ENCODE measurements around the gene CFAP298.
"Not testable (repeated sequence)": the region's sequence is repeated elsewhere in the genome, so short reads cannot be mapped to it uniquely, and the experiment has no call there.

The CFAP298 gene

DNA sequence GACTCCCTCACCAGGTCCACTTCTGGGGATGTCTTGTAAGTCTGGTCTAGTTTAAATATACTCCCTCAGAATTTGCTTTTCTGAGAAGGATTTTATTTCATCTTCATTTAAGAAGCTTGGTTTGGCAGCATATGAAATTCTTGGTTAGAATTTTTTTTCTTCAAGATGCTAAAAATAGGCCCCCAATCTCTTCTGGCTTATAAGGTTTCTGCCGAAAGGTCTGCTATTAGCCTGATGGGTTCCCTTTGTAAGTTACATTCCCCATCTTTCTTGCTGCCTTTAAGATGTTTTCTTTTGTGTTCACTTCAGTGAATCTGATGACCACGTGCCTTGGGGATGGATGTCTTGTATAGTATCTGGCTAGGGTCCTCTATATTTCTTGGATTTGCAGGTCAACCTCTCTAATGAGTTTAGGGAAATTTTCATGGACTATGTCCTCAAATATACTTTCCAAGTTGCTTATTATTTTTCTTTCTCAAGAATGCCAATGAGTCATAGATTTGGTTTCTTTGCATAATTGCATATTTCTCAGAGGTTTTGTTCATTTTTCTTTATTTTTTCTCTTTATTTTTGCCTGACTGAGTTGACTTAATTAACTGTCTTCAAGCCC is 46.2 kb downstream of the CFAP298 start:
- DNase-seq, result no peak

DNA sequence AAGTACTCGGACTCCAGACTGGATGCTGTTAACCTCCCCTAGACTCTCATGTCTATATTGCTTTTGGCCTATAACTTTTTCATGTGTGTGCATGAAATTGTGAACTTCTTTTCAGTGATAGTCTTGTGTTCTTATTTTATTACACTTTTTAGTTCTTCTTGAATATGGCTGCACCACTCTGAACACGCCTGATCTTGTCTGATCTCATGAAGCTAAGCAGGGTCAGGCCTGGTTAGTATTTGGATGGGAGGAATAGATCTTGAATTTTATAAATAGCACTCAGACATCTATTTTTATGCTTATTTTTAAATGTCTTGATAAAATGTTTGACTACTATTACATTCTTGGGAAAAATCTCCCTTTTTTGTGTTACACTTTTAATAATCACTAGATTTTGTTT is 49.3 kb downstream of the CFAP298 start:
- no peak for DNase-seq

DNA sequence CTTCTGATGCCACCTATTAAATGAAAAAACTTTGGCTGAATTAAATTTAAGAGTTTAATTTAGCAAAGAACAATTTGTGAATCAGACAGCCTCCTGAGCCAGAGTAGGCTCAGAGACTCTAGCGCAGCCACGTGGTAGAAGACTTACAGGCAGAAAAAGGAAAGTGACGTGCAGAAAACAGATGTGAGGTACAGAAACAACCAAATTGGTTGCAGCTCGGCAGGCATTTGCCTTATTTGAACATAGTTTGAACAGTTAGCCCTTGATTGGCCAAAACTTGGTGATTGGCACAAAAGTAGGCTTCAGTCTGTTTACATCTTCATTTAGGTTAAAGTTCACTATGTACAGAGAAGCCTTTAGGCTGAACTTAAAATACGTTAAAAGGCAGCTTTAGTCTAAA is 49.8 kb downstream of the CFAP298 start:
- no peak for DNase-seq

- not testable (repeated sequence) for DNase-seq
Observed at GRCh38 chr21:32561476-32561875, 50.7 kb downstream of the CFAP298 start.

DNA sequence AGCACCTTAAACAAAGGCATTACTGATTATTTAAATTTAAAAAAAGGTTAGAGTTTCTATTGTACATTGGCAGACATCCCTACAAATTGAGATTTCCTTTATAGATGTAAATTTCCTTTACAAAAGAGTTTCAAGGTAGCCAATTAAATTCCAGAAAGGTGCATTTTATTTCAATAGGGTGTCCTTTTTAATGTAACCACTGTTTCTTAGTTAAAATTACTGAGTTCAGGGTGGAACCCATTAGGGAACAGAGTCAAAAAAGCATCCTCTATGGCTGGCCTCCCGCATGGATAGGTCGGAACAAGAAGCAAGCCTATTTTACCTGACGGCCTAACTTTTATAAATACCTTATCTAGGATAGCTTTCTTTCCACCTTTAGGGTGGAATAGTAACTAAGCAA is 51.3 kb downstream of the CFAP298 start:
- no peak for DNase-seq

GRCh38 chr21:32559006-32559610 is 53.1 kb downstream of the CFAP298 start:
- no peak for DNase-seq

DNA sequence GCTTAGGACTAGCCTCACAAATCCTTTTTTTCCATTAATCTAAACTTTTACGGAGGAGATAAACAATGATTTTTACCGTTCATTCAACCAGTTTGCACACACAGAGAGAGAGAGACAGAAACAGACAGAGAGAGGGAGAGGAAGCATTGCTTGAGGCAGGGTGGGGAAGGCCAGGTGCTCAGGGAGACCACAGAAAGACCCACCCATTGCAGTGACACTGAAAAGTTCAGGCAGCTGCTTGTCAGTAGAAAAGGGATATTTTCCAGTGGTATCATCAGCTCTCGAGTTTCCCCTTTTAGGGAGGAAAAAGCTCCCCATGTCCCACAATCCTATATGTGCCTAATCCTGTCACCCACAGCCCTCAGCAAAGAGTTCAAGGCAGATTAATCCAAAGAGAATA is 54.1 kb downstream of the CFAP298 start:
- DNase-seq, result no peak

DNA sequence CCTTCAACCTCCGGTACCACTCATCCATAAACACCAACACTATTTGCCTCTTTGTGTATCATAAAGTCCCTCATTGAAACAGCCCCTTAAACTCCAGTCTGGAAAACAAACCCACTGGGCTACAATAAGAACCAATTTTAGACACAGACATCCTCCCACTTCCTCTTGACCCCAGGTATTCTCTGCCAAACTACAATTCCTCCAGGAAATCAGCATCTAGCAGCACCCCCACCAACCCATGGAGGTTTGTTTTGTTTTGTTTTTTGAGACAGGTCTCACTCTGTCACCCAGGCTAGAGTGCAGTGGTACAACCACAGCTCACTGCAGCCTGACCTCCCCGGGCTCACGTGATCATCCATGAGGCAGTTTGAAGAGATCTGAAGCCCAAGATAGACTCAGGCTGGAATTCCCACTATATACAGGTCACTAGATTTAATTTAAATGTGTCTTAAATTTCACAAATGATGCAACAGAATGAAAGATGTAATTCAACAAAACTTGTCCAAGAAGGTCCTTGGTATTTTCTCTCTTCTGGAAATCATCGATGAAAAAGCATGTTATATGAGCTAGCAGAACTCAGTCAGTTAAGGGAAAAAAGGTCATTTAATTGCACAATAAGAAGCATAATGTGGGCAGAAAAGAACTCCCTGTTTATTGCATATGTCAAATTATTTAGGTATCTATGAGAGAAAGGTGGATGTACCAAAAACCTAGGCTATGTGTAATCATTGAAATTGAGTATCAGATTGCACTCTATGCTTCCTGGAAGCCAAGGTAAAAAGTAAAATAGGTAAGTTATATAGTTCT is 57.1 kb downstream of the CFAP298 start:
- no peak for DNase-seq

DNA sequence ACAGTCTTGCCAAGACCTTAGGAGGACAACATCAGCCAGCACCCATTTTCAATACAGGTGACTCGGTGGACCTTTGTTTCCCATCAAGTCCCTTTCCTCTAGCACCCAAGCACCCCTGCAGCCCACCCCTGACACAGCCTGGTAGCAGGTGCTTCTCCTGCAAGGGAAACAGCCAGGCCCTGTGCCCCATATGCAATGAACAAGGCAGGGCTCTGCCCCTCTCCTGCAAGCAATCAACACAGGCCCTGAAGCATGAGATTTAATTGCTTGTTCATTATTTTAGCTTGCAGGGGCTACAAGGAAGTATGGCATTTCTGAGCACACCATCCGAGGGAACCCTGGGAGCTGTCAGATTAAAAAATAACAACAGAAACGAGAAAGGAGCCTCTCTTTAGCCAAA is 62.3 kb downstream of the CFAP298 start:
- no peak for DNase-seq

GRCh38 chr21:32549440-32549839 is 62.7 kb downstream of the CFAP298 start:
- no peak for DNase-seq
